Muscle layer of colon (tissue), 2 donors: ENCODE results near the gene WIPF2.

ENCODE experiments used
- H3K27ac ChIP-seq: one replicate; pipeline ENCODE4 v1.7.0; 2013; ENCODE audit warnings: low read depth, mild to moderate bottlenecking, low read length, moderate library complexity
- H3K27me3 ChIP-seq, 2 donors: one replicate each; pipeline ENCODE4 v1.7.0; 2013; ENCODE audit warnings: low read length in 2 of 2, mild to moderate bottlenecking in 2 of 2; ENCODE audit not compliant: insufficient read depth in 2 of 2, control insufficient read depth in 1 of 2
- H3K36me3 ChIP-seq: one replicate; pipeline ENCODE4 v1.7.0; 2013; ENCODE audit warnings: mild to moderate bottlenecking, low read length; ENCODE audit not compliant: insufficient read depth
- H3K4me1 ChIP-seq: one replicate; pipeline ENCODE4 v1.7.0; 2013; ENCODE audit warnings: mild to moderate bottlenecking, low read length; ENCODE audit not compliant: insufficient read depth
- H3K4me3 ChIP-seq, 2 donors: one replicate each; pipeline ENCODE4 v1.7.0; 2013; ENCODE audit warnings: low read length in 2 of 2, low read depth in 1 of 2, mild to moderate bottlenecking in 1 of 2, moderate library complexity in 1 of 2
- H3K9ac ChIP-seq: one replicate; pipeline ENCODE4 v1.7.0; 2013; ENCODE audit warnings: low read length
- H3K9me3 ChIP-seq: one replicate; pipeline ENCODE4 v1.7.0; 2013; ENCODE audit warnings: mild to moderate bottlenecking, low read length
- donor health status: abdominal sarcoma.
- donor health status: Adenocarcinoma of cecum.

The WIPF2 gene

GRCh38 chr17:40264458-40265185, 45.5 kb downstream of the WIPF2 start:
- Histone ChIP-seq H3K4me1 (no peaks in the 10 kb centered on the region), H3K36me3 (peaks cover 54% of the 10 kb centered on the region), H3K4me3 (no peak overlapping the region), H3K27ac (no peak overlapping the region), H3K9me3 (no peaks in the 10 kb centered on the region), H3K27me3 (no peaks in the 10 kb centered on the region), H3K9ac (no peak overlapping the region)

DNA sequence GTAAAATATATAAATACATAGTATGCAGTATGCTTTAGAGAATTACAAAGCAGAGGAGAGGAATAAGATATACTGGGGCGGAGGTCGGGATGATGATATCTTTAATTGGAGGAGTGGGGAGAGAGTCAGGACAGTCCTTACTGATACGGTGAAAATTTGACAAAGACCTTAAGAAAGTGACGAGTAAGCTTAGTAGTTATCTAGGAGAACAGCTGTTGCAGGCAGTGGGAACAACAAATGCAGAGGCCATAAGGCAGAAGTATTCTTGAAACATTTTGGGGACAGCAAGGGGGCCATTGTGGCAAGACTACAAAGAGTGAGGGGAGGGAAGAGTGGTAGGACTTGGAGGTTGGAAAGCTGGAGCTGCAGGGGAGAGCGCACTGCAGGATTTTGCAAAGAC, 46.2 kb downstream of the WIPF2 start:
- H3K9ac ChIP-seq: no peak overlapping the region
- no peaks in the 10 kb centered on the region for H3K27me3 ChIP-seq
- no peak overlapping the region for H3K27ac ChIP-seq
- H3K9me3 ChIP-seq: no peaks in the 10 kb centered on the region
- H3K36me3 ChIP-seq: peaks cover 52% of the 10 kb centered on the region
- H3K4me3 ChIP-seq: no peak overlapping the region
- H3K4me1 ChIP-seq: no peaks in the 10 kb centered on the region

DNA sequence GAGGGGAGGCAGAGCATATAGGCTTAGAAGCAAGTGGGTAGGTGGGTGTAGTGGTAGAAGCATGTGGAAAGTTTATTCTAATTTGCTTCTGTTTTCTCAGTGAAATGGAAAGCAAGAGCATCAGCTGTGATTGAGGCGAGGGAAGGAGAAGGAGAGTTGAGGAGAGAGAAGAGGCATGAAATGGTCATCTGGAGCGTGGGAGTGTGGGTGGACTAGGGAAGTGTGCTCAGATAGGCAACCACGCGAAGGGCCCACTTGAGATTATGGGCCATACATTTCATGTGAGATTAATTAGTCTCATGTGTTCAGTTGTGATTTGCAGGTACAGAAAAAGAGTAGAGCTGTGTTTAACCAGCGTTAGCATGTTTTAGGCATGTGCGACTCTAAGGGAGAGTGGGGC, 47.8 kb downstream of the WIPF2 start:
- no peak overlapping the region for H3K9ac ChIP-seq
- no peak overlapping the region for H3K4me3 ChIP-seq
- H3K36me3 ChIP-seq: peaks cover 53% of the 10 kb centered on the region
- H3K9me3 ChIP-seq: no peaks in the 10 kb centered on the region
- no peak overlapping the region for H3K27ac ChIP-seq
- H3K4me1 ChIP-seq: no peaks in the 10 kb centered on the region
- no peaks in the 10 kb centered on the region for H3K27me3 ChIP-seq

GRCh38 chr17:40268141-40268712, 49.1 kb downstream of the WIPF2 start:
- H3K27ac ChIP-seq: no peak overlapping the region
- H3K9ac ChIP-seq: no peak overlapping the region
- H3K36me3 ChIP-seq: peaks cover 49% of the 10 kb centered on the region
- no peaks in the 10 kb centered on the region for H3K9me3 ChIP-seq
- H3K4me1 ChIP-seq: no peaks in the 10 kb centered on the region
- H3K4me3 ChIP-seq: no peak overlapping the region
- no peaks in the 10 kb centered on the region for H3K27me3 ChIP-seq

DNA sequence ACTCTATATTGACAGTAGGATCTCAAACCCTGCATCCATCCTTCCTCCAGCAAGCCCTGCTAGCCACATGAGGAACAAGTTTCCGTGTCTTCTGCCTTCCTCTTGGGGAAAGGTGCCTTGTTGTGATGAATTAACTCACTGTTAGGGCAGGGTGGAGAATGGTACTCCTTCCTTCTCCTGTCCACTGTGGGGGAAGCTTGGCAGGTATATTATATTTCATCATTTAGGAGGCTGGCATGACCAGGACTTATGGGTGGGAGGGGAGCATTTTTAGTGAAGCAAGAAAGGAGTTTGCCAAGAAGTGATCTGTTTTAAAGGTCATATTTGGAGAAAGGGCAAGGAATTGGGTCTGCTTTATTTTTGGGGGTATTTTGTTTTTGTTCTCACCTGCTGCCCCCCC, 59.3 kb downstream of the WIPF2 start:
- Histone ChIP-seq H3K9me3 (no peaks in the 10 kb centered on the region), H3K4me1 (no peaks in the 10 kb centered on the region), H3K27ac (no peak overlapping the region), H3K9ac (no peak overlapping the region), H3K4me3 (no peak overlapping the region), H3K27me3 (no peaks in the 10 kb centered on the region), H3K36me3 (peaks cover 65% of the 10 kb centered on the region)

DNA sequence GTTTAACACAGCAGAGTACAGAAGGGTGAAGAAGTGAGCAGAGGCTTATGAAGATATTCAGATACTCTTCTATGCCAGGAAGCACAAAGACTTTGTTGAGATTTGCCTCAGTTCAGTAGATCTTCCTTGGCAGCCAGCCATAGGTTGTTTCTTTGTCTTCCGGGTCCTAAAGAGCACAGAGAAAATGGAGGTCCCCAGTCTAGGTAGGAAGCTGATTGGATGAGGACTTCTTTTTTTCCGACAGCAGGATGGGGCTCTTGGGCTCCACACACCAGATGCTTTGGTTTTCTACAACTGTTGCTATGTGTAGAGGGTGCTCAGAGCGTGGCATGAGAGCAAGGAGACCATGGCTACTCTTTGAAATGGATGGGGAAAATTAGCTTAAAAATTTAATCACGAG, 60.3 kb downstream of the WIPF2 start:
- peaks cover 58% of the 10 kb centered on the region for H3K36me3 ChIP-seq
- no peak overlapping the region for H3K4me3 ChIP-seq
- H3K9ac ChIP-seq: no peak overlapping the region
- H3K9me3 ChIP-seq: no peaks in the 10 kb centered on the region
- H3K27me3 ChIP-seq: no peaks in the 10 kb centered on the region
- no peak overlapping the region for H3K27ac ChIP-seq
- H3K4me1 ChIP-seq: no peaks in the 10 kb centered on the region

- Histone ChIP-seq H3K9ac (no peak overlapping the region), H3K36me3 (peaks cover 46% of the 10 kb centered on the region), H3K27ac (no peak overlapping the region), H3K9me3 (no peaks in the 10 kb centered on the region), H3K4me3 (no peak overlapping the region), H3K4me1 (no peaks in the 10 kb centered on the region), H3K27me3 (no peaks in the 10 kb centered on the region)
Measured at GRCh38 chr17:40281663-40282062, 62.6 kb downstream of the WIPF2 start.

- Histone ChIP-seq H3K9ac (no peak overlapping the region), H3K4me1 (peaks cover 6% of the 10 kb centered on the region), H3K4me3 (no peak overlapping the region), H3K27ac (no peak overlapping the region), H3K27me3 (no peaks in the 10 kb centered on the region), H3K9me3 (no peaks in the 10 kb centered on the region), H3K36me3 (peaks cover 28% of the 10 kb centered on the region)
Measured at GRCh38 chr17:40283662-40284061, 64.6 kb downstream of the WIPF2 start.

DNA sequence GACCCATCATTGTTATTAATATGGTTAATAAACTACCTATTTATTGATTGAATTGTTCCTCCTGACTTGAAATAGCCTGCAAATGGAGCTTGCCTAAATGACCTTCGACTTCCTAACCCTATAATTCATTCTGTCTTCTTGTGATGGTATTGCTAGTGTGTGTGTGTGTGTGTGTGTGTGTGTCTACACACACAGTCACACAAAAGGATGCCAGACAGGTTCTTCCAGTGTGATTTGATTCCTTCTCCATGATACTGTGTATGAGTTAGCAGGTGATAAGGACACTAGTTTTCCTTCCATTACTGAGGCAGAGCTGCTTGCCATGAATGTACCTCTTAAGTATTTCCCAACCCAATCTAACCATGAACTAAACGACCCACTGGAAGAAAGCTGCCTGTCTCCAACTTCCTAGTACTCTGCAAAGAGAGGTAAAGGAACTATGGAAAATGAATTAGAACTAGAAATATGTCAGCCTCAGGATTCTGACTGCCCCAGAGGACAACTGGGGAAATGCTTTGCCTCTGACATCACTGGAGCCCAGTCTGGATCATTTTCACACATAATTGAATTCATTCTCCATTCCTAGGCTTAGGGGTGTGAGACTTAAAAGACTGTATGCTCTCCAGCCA, 65.1 kb downstream of the WIPF2 start:
- Histone ChIP-seq H3K36me3 (peaks cover 23% of the 10 kb centered on the region), H3K27ac (peak overlapping the region; percentile 12), H3K9me3 (no peaks in the 10 kb centered on the region), H3K4me3 (no peak overlapping the region), H3K4me1 (peaks cover 6% of the 10 kb centered on the region), H3K9ac (no peak overlapping the region), H3K27me3 (no peaks in the 10 kb centered on the region)

- no peaks in the 10 kb centered on the region for H3K9me3 ChIP-seq
- no peaks in the 10 kb centered on the region for H3K27me3 ChIP-seq
- H3K4me1 ChIP-seq: peaks cover 10% of the 10 kb centered on the region
- no peak overlapping the region for H3K9ac ChIP-seq
- H3K27ac ChIP-seq: no peak overlapping the region
- H3K4me3 ChIP-seq: no peak overlapping the region
- peaks cover 2% of the 10 kb centered on the region for H3K36me3 ChIP-seq
Measured at GRCh38 chr17:40286473-40286872, 67.4 kb downstream of the WIPF2 start.

GRCh38 chr17:40287159-40287493, 68.0 kb downstream of the WIPF2 start:
- Histone ChIP-seq H3K9me3 (no peaks in the 10 kb centered on the region), H3K4me1 (peaks cover 10% of the 10 kb centered on the region), H3K27me3 (no peaks in the 10 kb centered on the region), H3K36me3 (no peaks in the 10 kb centered on the region), H3K9ac (no peak overlapping the region), H3K27ac (no peak overlapping the region), H3K4me3 (peak overlapping the region in 1 of 2 donors; percentile 21)
